Activated gamma-delta T cell treated with Interleukin-2 at 50 U/mL for 16 hours (primary cell): ENCODE measurements around the gene AMIGO3.
A peak's percentile ranks its signal among the peaks of the same experiment; 100 is the strongest.
"Not testable (repeated sequence)": the region's sequence is repeated elsewhere in the genome, so short reads cannot be mapped to it uniquely, and the experiment has no call there.

Source experiments
- DNase-seq: peaks from one replicate; pipeline ENCODE4 v3.0.0-alpha.2; 2020

AMIGO3 gene, protein sequence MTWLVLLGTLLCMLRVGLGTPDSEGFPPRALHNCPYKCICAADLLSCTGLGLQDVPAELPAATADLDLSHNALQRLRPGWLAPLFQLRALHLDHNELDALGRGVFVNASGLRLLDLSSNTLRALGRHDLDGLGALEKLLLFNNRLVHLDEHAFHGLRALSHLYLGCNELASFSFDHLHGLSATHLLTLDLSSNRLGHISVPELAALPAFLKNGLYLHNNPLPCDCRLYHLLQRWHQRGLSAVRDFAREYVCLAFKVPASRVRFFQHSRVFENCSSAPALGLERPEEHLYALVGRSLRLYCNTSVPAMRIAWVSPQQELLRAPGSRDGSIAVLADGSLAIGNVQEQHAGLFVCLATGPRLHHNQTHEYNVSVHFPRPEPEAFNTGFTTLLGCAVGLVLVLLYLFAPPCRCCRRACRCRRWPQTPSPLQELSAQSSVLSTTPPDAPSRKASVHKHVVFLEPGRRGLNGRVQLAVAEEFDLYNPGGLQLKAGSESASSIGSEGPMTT

DNA sequence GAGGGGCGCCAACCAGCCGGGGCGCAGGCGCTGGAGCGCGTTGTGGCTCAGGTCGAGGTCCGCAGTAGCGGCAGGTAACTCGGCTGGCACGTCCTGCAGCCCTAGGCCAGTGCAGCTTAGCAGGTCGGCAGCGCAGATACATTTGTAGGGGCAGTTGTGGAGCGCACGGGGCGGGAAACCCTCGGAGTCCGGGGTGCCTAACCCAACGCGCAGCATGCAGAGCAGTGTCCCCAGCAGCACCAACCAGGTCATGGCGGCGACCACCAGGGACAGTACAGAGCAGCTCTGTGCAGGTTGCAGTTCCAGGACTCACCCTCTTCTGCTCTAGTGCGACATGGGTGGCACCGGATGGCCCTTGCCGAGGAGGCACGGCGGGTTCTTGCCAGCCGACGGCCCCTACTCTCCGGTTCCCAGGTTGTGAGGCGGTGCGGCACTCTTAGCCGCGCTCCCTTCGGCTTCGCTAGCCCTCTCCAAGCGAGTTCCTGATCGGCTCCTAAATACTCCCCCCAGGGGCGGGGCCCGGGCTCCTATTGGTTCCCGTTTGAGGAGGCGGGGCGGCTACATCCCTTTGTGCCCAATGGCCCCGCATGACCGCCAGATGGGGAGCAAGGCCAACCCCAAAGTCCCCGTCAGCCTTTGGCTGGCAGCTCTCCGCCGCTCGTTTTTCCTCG, at the start of gene AMIGO3:
Gene AMIGO3 (minus strand): TSS at position 471 of the 671 bp plus-strand sequence. CDS start 219 bp downstream, at position 252.
- peak; percentile 91 for DNase-seq

DNA sequence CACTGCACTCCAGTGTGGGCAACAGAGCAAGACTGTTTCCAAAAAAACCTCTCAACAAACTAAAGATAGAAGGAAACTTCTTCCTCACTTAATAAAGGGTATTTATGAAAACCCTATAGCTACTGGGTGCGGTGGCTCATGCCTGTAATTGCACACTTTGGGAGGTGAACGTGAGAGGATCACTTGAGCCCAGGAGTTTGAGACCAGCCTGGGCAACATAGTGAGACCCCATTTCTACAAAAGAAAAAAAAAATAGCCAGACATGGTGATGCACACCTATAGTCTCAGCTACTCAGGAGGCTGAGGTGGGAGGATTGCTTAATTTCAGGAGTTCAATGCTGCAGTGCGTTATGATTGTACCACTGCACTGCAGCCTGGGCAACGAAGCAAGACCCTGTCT, 44.5 kb upstream of the AMIGO3 start:
- DNase-seq: no peak

DNA sequence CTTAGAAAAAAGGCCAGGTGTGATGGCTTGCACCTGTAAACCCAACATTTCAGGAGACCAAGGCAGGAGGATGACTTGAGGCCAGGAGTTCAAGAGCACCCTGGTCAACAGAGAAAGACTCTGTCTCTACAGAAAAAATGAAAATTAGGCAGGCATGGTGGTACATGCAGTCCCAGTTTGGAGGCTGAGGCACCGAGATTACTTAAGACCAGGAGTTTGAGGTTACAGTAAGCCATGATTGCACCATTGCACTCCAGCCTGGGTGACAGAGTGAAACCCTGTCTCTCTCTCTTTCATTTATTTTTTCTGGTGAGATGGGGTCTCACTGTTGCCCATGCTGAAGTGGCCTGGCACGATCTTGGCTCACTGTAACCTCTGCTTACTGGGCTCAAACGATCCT, 42.2 kb upstream of the AMIGO3 start:
- no peak for DNase-seq

DNA sequence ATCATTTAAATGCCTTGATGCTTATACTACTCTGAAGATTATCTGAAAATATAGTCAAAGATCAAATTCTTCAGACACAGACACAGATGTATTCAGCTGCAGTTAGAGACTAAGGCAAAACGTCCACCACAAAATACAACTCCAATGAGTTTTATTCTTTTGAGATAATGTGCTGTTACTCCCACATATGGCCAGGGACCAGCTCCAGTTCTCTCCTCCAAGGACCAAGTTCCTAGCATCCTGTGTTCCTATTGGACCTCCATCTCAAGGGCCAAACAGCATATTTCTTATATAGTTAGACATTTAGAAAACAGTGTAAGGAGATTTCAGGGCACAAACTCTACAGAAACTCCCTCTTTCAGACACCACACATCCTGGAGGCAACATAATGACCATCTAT, 39.7 kb upstream of the AMIGO3 start:
- no peak for DNase-seq

DNA sequence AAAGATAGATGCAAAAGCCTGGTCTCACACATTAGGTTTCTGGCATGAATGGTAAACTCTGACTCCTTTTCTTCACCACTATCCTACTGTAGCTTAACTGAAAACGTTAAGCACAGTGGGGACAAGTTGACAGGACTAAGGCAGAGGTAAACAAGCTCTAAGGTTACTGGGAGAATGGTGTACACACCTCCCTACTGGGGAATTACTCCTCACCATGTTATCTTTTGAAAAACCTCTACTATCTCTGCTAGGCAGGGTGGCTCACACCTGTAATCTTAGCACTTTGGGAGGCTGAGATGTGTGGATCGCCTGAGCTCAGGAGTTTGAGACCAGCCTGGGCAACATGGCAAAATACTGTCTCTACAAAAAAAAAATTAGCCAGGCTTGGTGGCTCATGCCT, 37.7 kb upstream of the AMIGO3 start:
- no peak for DNase-seq

DNA sequence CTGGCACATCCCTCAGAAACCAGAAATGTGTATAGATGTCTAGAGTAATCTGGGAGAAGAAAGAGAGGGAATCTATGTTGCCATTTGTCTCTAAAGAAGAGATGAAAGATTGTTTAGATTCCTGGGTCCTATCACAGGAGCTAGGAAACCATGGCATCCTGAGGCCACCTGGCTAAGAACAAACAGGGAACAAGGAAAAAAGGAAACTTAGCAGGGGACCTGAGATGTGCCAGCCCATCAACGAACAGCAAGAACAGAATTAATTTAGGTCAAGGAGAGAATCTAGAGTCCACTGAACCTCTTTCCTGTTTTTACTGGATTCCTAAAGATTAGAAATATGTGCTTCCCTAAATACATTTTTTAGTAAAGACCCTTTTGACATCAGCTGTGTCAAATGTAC, 36.6 kb upstream of the AMIGO3 start:
- DNase-seq: no peak

DNA sequence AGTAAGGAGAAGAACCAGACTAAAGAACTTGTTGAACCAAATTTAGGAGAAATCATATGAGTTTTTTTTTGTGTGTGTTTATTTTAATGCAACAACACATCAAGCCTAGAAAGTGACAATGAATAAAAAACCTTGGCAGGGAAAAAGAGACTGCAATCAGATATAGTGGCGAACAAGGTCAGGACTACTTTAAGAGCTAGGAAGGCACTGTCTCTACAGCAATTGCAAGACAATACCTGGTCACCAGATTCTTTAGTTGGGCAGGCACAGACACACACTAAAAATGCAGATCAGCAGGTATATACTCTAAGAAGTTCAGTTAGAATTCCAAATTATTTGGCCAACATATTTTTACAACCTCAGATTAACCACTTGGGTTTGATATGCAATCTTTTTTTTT, 35.1 kb upstream of the AMIGO3 start:
- DNase-seq: no peak

DNA sequence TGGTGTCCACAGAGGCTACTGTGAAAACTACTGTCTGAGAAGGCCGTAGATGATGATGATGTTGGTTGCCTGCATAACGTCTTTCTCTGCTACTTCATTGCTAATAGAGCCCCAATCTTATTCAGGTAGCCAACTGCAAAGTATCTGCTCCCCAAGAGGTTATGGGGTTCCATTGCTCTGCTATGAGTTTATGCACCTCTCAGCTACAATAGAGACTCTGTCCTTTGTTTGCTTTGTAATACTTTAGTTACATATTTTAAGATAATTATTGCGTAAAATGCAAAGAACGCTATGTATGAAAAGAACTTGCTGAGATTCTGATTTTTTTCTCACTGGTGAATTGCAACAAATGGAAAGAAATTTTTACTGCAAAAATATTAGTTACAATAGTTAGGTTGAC, 32.0 kb upstream of the AMIGO3 start:
- no peak for DNase-seq

DNA sequence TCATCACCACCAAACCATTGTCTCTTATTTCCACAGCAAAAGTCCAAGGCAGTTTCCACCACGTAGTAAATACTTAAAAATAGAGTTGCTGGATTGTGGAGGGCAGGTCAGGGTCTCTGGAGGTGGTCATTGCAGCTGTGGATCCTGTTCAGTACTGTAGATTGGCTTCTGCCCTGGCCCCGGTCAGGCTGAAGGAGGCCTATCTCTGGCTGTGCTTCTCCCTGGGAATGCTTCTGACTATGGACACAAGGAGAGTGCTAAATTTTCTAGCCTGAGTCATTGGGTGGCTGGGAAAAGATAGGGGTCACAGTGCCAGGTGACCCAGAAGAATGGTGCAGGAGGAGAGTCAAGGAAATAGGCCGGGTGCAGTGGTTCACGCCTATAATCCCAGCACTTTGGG, 30.6 kb upstream of the AMIGO3 start:
- no peak for DNase-seq

DNA sequence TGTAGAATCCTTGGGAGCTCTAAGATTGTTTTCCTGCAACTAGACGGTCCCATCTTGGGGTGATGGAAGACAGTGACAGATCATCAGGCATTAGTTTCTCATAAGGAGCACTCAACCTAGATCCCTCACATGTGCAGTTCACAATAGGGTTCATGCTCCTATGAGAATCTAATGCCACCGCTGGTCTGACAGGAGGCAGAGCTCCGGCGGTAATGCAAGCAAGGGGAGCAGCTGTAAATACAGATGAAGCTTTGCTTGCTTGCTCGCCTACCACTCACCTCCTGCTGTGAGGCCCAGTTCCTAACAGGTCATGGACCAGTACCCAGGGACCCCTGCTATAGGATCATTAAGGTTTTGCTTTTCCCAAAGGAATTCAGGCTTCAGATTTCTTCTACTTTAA, 29.4 kb upstream of the AMIGO3 start:
- not testable (repeated sequence) for DNase-seq

DNA sequence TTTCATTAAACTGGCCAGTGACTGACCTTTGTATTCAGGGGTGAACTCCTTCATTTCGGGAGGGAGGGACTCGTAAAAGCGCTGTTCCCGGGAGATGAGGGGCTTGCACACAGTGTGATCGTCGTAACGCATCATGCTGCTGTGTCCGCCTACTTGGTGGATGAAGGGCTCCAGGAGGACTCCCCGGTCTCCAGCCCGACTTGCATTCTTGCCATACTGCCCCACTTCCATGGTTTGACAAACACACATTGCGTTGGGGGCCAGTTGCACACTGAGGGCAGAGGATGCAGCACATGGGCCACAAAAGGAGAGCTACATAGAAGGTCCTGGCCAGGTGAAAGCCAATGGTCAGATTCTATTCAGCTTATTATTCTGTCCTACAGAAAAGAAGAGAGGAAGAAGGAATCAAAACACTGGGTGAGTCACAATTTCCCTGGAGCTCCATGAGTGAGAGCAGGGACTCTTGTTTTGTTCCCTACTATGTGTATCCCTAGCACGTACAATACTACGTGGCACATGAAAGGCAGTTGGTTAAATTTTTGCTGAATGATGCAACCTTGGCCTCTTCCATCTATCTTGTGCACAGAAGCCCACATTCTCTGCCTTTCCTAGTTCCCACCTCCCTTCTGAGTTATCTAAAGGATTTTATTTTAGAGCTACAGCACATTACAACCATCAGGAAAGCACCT, 28.5 kb upstream of the AMIGO3 start:
- DNase-seq: no peak

DNA sequence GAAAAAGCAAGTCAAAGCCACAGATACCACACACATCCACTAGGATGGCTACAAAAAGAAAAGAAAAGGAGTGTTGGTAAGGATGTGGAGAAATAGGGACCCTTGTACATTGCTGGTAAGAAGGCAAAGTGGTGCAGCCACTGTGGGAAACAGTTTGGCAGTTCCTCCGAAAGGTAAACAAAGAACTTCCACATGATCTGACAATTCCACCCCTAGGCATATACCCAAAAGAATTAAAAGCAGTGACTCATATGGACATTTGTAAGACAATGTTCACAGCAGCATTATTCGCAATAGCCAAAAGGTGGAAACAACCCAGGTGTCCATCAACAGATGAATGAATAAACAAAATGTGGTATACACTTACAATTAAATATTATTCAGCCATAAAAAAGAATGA, 26.5 kb upstream of the AMIGO3 start:
- DNase-seq: no peak

DNA sequence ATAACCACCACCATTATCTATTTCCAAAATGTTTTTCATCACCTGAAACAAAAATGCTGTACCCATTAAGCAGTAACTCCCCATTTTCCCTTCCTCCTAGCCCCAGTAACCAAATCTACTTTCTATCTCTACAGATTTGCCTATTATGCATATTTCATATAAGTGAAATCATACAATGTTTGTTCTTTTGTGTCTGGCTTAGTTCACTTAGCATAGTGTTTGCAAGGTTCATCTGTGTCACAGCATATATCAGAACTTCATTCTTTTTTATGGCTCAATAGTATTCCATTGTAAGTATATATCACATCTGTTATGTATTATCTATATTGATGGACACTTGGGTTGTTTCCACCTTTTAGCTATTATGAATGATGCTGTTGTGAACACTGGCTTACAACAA, 20.9 kb upstream of the AMIGO3 start:
- DNase-seq: no peak

DNA sequence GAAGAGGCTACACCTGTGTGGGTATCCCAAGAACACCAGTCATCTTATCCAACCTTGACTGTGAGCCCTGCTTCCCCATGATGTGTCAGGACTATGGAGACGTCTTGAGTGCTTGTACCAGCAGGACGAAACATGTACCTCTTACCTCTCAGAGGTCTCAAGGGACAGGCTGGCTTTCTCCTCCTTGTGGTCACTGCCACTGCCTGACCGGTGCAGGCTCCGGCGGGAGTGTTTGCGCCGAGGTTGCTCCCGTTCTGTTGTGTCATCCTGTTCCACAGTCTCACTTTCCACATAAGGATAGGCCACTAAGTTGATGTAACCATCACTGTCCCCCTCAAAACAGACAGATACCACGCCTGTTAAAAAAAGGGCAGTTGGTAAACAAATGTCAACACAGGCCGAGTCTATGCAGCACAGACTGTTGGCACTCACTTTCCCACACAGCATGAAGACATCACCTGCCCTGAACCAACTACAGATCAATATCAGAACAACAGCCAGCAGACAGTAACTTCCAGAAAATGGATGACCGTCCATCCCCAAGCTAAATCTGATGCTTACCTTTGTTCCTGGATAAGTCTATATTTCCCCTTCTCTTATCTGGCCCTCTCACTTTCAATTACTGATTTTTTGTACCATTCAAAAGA, 18.7 kb upstream of the AMIGO3 start:
- no peak for DNase-seq

DNA sequence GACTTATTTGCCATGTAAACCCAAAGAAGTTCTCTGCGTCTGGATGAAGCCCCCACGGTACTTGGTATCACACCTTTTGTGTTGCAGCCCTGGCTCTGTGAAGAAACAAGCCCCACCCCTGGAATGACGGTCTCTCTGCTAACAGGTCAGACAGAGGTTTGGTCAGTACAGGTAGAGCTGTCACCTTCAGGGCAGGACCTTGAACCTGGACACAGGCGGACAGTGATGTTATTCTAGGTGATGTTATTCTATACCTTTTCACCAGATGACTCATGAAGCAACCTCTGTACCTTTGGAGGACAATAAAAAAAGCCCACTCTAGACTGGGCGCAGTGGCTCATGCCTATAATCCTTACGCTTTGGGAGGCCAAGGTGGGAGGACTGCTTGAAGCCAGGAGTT, 15.3 kb upstream of the AMIGO3 start:
- no peak for DNase-seq

DNA sequence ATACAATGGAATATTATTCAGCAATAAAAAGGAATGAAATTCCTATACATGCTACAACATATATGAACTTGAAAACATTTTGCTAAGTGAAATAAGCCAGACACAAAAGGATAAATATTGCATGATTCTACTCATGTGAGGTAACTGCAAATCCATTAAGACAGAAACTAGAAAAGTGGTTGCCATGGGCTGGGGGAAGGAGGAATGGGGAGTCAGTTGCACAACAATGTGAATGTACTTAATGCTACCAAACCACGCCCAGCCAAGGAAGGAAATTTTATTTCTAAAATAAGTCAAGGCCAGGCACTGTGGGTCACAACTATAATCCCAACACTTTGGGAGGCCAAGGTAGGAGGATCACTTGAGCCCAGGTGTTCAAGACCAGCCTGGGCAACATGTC, 14.1 kb upstream of the AMIGO3 start:
- DNase-seq: no peak

DNA sequence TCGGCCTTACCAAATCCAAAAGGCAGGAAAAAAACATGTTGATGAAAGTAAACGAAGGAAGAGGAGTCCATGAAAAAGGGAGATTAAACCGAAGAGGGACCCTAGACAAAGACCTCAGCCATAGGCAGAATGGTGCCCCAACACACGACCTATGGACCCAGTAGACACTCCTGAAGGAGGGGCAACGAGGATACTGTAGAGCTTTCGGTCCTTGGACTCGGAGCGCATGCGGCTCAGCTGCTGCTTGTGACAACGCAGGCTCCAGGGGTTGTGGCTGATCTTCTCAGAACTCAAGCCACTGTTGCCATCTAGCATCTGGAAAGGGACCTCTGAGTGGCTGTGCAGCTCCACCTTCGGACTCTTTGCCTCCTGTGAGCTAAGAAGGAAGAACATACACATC, 13.1 kb upstream of the AMIGO3 start:
- DNase-seq: no peak

DNA sequence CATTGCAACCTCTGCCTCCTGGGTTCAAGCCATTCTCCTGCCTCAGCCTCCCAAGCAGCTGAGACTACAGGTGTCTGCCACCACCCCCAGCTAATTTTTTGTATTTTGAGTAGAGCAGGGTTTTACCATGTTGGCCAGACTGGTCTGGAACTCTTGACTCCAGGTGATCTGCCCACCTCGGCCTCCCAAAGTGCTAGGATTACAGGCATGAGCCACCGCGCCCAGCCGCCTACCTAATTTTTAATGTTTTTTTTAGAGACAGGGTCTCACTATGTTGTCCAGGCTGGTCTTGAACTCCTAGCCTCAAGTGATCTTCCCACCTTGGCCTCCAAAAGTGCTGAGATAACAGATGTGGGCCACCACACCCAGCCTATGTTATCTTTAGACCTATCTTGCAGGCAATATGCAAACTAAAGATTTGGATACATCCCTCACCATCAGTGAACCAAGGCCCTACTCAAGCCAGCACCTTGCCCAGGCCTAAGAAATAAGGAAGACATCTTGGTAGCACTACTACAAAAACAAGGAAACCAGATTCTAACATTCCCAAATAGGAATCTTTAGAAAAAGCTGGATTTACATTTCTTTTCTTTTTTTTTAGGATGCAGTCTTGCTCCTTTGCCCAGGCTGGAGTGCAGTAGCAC, 10.6 kb upstream of the AMIGO3 start:
- no peak for DNase-seq

DNA sequence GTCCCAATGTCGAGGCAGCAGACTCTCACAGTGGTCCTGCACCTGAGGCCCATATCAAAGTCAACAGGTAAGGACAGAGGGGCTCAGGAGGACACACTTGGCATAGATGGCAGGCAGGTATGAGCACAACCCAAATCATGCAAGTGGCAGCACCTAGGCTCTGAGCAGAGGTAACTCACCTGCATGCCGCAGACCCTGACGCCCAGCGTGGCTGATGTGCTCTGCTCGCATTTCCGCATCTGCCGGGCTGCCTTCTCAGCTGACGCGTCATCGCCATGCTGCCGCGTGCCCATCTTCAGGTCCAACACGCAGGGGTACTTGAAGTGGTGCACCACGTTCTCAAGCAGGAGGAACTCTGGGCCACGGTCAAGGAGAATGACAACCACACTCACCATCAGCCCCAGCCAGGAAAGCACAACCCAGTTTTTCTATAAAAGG, 8.5 kb upstream of the AMIGO3 start:
- DNase-seq: no peak

DNA sequence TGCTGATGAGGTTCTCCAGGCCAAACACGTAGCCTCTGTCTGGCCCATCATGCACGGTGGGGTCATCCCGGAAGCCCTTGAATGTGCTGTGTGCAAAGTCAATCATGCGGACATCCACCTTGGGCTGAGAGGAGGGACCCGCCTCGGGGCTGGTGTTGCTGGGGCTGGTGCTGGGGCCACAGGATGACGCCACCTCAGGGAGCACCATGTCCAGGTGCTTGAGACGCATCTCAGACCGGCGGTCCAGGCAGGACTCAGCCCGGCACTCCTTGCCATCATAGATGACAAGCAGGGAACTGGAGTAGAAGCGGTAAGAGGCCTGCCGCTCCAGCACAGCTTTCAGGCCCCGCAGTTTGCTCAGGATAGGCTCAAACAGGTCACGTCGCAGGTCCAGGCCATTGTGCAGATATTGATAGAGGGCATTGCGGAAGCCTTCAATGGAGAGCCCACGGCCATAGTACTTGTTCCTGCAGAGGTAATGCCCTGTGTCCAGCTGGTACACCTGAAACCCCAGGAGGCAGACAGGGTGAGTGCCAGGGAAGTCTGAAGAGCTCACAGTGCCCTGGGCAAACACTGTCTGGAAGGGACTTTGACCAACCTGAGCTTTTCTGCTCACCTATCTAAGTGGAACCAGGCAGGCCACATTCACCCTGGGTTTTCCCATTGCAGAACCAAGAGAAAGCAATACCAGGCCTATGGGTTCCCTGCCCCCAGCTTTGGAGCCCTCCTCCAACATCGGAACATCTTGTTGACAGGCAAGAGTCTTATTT, 7.9 kb upstream of the AMIGO3 start:
- DNase-seq: no peak

DNA sequence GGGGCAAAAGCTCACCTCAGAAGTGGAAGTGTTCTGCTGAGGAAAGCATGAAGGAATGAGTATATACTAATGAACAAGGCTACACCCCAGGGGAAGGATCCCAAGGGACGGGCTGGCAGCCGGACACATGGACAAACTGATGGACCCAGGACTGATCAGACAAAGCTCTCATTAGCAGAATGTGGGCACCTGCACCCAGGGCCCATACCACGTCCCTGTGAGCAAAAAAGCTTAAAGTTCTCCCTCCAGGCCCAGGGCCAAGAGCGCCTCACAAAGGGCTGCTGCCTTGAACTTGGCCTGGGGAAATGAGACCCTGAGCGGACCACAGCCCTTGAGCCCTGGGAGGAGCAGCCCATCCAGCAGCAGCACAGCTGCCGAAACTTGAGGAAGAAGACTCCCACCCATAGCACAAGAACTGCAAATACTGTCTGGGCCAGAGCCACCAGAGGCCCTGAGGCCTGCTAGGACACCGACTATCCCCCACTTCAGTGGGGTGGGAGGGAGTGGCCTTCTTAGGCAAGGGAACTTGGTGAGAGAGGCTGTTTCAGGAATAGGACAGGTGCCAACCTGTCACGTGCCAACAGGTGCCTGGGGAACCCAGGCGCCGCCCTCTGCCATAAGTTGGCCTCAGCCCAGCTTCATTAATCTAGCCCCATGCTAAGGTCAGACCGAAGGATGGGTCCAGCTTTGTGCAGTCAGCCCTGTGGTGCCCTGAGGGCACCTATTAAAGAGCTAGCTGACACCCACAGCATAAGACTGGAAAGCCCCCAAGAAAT, 6.6 kb upstream of the AMIGO3 start:
- DNase-seq: no peak
